Hepatocyte (in vitro differentiated cells): ENCODE measurements around the gene RARRES2. TPM values are rescaled to one million over a fixed set of nuclear protein-coding genes. Genes with fewer than 3 reads are reported as not detected.
A peak's percentile ranks its signal among the peaks of the same experiment; 100 is the strongest.

Source experiments
- DNase-seq: peaks from one replicate; pipeline ENCODE4 v3.0.0-alpha.2; 2016; ENCODE audit warnings: low spot score
- H2AFZ ChIP-seq: fragments of 200-600 bp; sonication (generic); 2 replicates; pipeline ENCODE4 v1.6.0; 2016; ENCODE audit warnings: antibody characterized with exemption, mild to moderate bottlenecking
- H3K27ac ChIP-seq: fragments of 200-600 bp; sonication (generic); 2 replicates; pipeline ENCODE4 v1.5.1; 2016; ENCODE audit warnings: mild to moderate bottlenecking
- H3K27me3 ChIP-seq: fragments of 200-600 bp; sonication (generic); 2 replicates; pipeline ENCODE4 v1.6.1; 2016
- H3K36me3 ChIP-seq: fragments of 200-600 bp; sonication (generic); replicated peaks from 2 replicates; pipeline ENCODE4 v1.5.1; 2016; ENCODE audit warnings: low read depth; ENCODE audit not compliant: insufficient read depth
- H3K4me1 ChIP-seq: fragments of 200-600 bp; sonication (generic); 2 replicates; pipeline ENCODE4 v1.5.1; 2016; ENCODE audit warnings: mild to moderate bottlenecking, moderate library complexity; ENCODE audit not compliant: insufficient read depth
- H3K4me2 ChIP-seq: fragments of 200-600 bp; sonication (generic); 2 replicates; pipeline ENCODE4 v1.6.0; 2016
- H3K4me3 ChIP-seq: fragments of 200-600 bp; sonication (generic); 2 replicates; pipeline ENCODE4 v1.5.1; 2016; ENCODE audit warnings: mild to moderate bottlenecking
- H3K79me2 ChIP-seq: fragments of 200-600 bp; sonication (generic); 2 replicates; pipeline ENCODE4 v1.6.0; 2017; ENCODE audit warnings: mild to moderate bottlenecking
- H3K9me2 ChIP-seq: fragments of 200-600 bp; sonication (generic); replicated peaks from 2 replicates; pipeline ENCODE4 v1.6.0; 2017; ENCODE audit warnings: mild to moderate bottlenecking; ENCODE audit not compliant: insufficient read depth
- H3K9me3 ChIP-seq: fragments of 200-600 bp; sonication (generic); 2 replicates; pipeline ENCODE4 v1.5.1; 2016; ENCODE audit warnings: low read depth, mild to moderate bottlenecking
- H4K20me1 ChIP-seq: fragments of 200-600 bp; sonication (generic); 2 replicates; pipeline ENCODE4 v1.6.0; 2016; ENCODE audit warnings: mild to moderate bottlenecking; ENCODE audit not compliant: insufficient read depth, poor library complexity, severe bottlenecking
- EZH2 ChIP-seq: fragments of 200-600 bp; sonication (generic); IDR thresholded peaks from 2 replicates; pipeline ENCODE4 v1.6.1; 2016; ENCODE audit warnings: antibody characterized with exemption, mild to moderate bottlenecking, borderline replicate concordance
- EZH2phosphoT487 ChIP-seq: fragments of 200-600 bp; sonication (generic); IDR thresholded peaks from one replicate; pipeline ENCODE4 v1.6.1; 2018; ENCODE audit warnings: antibody characterized with exemption, mild to moderate bottlenecking, low read depth, moderate library complexity; ENCODE audit not compliant: unreplicated experiment, severe bottlenecking
- WGBS: methylation state at CpG from one replicate; pipeline ENCODE4 v1.1.6; 2016; ENCODE audit warnings: low lambda C conversion rate; ENCODE audit errors: missing lambda C conversion rate; 5-methylcytosine and 5-hydroxymethylcytosine counted together
- polyA plus RNA-seq: library from polyadenylated mRNA; unstranded; fragments of >200 nt; fragmentation: Nextera tagmentation; extraction: Ambion mirVana; gene quantifications from 2 replicates; pipeline ENCODE4 v1.2.1, GENCODE V29; 2016
- total RNA-seq: library from RNA; depleted of rRNA; stranded (reverse); fragments of >200 nt; gene quantifications from 2 replicates; pipeline ENCODE4 v1.2.3, GENCODE V29; 2014
- TF ChIP-seq, protein P1 (sequence below): fragments of 200-600 bp; sonication (generic); IDR thresholded peaks from 2 replicates; pipeline ENCODE4 v1.5.1; 2016; ENCODE audit warnings: antibody characterized with exemption, mild to moderate bottlenecking; ENCODE audit not compliant: poor library complexity

The RARRES2 gene
- total and polyA plus RNA-seq, 2 experiments from 2014 or later, result 104 to 187 TPM

DNA sequence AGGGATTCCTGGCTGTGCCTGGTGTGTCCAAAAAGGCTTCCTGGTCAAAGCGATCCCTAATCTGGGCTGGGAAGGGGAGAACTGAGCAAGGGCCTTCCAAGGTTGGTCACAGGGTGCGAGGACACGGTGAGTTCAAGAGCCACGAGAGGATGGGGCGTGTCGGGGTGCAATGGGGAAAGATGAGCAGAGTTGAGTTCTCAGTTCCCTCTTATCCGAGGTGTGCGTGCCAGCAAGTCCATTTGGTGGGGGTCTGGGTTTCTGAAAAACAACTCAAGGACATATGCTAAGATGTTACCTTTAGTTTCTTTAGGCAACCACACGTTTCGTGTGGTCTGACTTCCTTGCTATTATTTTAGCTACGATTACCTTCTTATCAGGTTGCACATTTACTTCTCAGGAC is 39.0 kb upstream of the RARRES2 start:
- Histone ChIP-seq H3K36me3 (no peaks in the 10 kb centered on the region), H2AFZ (no peak overlapping the region), H3K27me3 (no peaks in the 10 kb centered on the region), H3K4me1 (peaks cover 60% of the 10 kb centered on the region), H3K4me3 (no peak overlapping the region), H3K9me2 (no peaks in the 10 kb centered on the region), H4K20me1 (no peaks in the 10 kb centered on the region), H3K4me2 (peak overlapping the region; percentile 95), H3K79me2 (peaks cover 48% of the 10 kb centered on the region), H3K27ac (no peak overlapping the region), H3K9me3 (no peaks in the 10 kb centered on the region)
- no peak for DNase-seq
- WGBS, result 86% methylated on average over 11 of the region's 11 CpGs
- no peak for TF ChIP-seq EZH2phosphoT487
- TF ChIP-seq, protein P1, sequence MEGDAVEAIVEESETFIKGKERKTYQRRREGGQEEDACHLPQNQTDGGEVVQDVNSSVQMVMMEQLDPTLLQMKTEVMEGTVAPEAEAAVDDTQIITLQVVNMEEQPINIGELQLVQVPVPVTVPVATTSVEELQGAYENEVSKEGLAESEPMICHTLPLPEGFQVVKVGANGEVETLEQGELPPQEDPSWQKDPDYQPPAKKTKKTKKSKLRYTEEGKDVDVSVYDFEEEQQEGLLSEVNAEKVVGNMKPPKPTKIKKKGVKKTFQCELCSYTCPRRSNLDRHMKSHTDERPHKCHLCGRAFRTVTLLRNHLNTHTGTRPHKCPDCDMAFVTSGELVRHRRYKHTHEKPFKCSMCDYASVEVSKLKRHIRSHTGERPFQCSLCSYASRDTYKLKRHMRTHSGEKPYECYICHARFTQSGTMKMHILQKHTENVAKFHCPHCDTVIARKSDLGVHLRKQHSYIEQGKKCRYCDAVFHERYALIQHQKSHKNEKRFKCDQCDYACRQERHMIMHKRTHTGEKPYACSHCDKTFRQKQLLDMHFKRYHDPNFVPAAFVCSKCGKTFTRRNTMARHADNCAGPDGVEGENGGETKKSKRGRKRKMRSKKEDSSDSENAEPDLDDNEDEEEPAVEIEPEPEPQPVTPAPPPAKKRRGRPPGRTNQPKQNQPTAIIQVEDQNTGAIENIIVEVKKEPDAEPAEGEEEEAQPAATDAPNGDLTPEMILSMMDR, result no peak
- no peak for TF ChIP-seq EZH2

- WGBS, result 3% methylated on average over 22 of the region's 52 CpGs
Observed at GRCh38 chr7:150379441-150380379, 38.3 kb upstream of the RARRES2 start.

DNA sequence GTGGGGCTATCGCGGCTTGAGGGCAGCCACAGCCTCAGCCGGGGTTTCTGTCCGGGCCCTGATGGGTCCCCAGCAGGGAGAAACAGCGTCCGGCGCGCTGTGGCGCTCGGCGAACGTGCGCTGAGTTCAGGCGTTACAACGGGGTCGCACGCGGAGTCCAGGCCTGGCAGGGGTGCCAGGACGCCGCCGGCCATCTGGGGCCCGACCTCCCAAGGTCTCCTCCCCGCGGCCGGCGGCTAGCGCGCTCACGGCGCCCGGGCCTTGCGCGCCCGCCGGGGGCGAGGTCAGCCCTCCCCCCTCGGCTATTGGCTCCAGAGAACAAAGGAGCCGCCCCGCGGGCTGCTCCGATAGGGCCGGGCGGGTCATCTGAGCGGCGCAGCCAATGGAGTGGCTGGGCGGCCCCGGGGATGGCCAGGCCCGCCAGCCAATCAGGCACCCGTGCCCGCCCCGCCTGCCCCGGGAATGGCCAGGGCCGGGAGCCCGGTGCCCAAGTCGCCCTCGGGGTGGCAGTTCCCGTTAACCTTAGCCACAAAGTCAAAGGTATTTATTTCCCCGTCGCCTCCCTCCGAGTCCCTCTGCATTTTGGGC is 37.5 kb upstream of the RARRES2 start, which contains the start of gene ZNF775:
TSS of gene ZNF775 (plus strand) at position 478 of the 588 bp plus-strand sequence. CDS start 9,141 bp downstream, outside the sequence.
- no peaks in the 10 kb centered on the region for H3K9me3 ChIP-seq
- H3K4me3 ChIP-seq, result peak within 1 kb of the TSS; percentile 91
- H4K20me1 ChIP-seq, result no peaks in the 10 kb centered on the region
- peak within 1 kb of the TSS; percentile 95 for H3K27ac ChIP-seq
- peaks cover 59% of the 10 kb centered on the region for H3K79me2 ChIP-seq
- under 1% methylated on average over 49 of the region's 60 CpGs for WGBS
- peak within 1 kb of the TSS; percentile 86 for H2AFZ ChIP-seq
- H3K9me2 ChIP-seq, result no peaks in the 10 kb centered on the region
- no peaks in the 10 kb centered on the region for H3K27me3 ChIP-seq
- peak; percentile 99 for DNase-seq
- peaks cover 62% of the 10 kb centered on the region for H3K4me1 ChIP-seq
- H3K4me2 ChIP-seq, result peak within 1 kb of the TSS; percentile 95
- H3K36me3 ChIP-seq, result no peaks in the 10 kb centered on the region
- TF ChIP-seq EZH2phosphoT487 (no peak), EZH2 (no peak)
- TF ChIP-seq, protein P1, result no peak

More at GRCh38 chr7:150379441-150380379, 38.3 kb upstream of the RARRES2 start:
- H3K36me3 ChIP-seq, result no peaks in the 10 kb centered on the region
- peaks cover 53% of the 10 kb centered on the region for H3K79me2 ChIP-seq
- H3K9me2 ChIP-seq, result no peaks in the 10 kb centered on the region
- H3K27me3 ChIP-seq, result no peaks in the 10 kb centered on the region
- H4K20me1 ChIP-seq, result no peaks in the 10 kb centered on the region
- peaks cover 60% of the 10 kb centered on the region for H3K4me1 ChIP-seq
- H3K4me3 ChIP-seq, result peak overlapping the region; percentile 91
- H3K4me2 ChIP-seq, result peak overlapping the region; percentile 95
- peak overlapping the region; percentile 86 for H2AFZ ChIP-seq
- no peaks in the 10 kb centered on the region for H3K9me3 ChIP-seq
- DNase-seq, result no peak
- peak overlapping the region; percentile 61 for H3K27ac ChIP-seq
- TF ChIP-seq EZH2, result no peak
